Measurements from ENCODE around the gene PRKD1.
"Not testable (repeated sequence)": the region's sequence is repeated elsewhere in the genome, so short reads cannot be mapped to it uniquely, and the experiment has no call there.

Gene PRKD1

DNA sequence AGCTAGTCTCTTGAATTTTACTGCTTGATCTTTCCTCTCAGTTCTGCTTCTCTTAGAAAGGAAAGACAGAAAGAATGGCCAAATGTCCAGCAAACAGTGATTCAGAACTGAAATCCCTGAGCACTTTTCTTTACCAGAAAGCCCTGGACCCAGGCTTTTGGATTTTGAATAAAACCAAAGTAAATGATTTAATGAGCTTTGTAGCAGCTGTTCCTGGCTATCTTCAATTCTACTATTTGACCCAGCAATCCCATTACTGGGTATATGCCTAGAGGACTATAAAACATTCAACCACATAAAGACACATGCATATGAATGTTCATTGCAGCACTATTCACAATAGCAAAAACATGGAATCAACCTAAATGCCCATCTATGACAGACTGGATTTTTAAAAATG, 187.2 kb downstream of the PRKD1 start:
- no peak for DNase-seq (ENCODE audit: low spot score)

DNA sequence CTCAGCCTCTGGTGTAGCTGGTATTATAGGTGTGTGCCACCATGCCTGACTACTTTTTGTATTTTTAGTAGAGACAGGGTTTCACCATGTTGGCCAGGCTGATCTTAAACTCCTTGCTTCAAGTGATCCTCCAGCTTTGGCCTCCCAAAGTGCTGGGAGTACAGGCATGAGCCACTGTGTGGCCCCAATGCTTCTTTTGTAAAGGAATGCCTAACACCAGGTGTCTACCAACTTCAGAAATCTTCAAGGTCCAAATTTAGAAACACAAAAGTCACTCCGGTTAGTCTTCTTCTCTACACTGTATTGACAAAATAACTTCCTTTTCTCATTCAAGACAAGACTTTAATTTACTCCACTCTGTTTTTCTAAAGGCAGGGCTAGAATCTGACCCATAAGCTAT, 188.7 kb downstream of the PRKD1 start:
- DNase-seq (ENCODE audit: low spot score) = no peak

DNA sequence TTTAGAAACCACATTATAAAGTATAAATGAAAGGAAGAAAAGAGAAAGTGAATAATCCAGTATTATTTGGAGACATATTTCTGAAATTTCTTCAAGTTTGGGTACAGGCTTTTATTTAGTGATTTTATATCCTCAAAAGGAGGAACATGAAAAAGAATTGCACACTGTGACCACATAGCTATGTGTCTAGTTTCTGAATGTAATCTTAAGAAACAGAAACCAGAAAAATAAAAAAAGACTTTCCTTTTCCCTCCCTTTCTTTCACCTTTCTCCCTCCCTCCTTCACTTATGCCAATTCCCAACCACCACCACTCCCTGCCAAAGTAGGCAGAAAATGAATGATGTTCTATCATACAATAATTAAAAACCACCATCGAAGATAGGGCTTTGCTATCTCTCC, 189.6 kb downstream of the PRKD1 start:
- DNase-seq (ENCODE audit: low spot score) = no peak

DNA sequence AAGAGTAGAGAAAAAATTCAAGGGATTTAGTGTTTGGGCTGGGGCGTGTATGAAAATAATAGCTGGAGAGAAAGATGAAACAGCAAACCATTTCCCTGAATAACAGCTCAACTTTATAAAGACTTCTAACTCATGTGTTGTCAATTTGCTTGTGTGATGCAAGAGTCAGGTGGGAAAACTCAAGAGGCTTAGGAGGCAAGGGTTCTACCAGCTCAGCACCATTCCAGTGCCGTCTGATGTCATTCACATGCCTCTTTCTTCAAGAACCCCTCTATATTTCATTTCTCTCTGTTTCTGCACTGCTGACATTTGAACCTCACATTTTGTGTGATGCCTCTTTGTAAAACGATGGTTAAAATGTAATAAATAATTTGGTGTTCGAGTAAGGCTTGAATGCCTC, 192.2 kb downstream of the PRKD1 start:
- DNase-seq (ENCODE audit: low spot score) = no peak

DNA sequence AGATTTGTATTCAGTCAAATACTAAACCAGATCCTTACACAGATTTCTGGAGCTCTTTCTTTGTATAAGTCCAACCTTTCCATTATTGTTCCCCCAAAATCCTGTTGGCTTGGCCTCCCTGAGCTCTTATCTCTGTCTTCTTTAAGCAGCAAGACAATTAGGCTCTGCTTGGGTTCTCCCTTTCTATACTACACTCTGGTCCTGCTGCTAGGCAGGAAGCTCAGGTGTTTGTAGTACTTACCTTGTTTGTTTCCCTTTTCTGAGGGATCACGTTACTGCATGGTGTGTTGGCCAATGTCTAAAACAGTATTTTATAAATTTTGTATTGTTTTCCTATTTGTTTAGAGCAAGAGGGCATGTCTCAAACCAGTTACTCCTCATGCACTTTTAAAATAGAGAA, 192.9 kb downstream of the PRKD1 start:
- DNase-seq (ENCODE audit: low spot score) = no peak

DNA sequence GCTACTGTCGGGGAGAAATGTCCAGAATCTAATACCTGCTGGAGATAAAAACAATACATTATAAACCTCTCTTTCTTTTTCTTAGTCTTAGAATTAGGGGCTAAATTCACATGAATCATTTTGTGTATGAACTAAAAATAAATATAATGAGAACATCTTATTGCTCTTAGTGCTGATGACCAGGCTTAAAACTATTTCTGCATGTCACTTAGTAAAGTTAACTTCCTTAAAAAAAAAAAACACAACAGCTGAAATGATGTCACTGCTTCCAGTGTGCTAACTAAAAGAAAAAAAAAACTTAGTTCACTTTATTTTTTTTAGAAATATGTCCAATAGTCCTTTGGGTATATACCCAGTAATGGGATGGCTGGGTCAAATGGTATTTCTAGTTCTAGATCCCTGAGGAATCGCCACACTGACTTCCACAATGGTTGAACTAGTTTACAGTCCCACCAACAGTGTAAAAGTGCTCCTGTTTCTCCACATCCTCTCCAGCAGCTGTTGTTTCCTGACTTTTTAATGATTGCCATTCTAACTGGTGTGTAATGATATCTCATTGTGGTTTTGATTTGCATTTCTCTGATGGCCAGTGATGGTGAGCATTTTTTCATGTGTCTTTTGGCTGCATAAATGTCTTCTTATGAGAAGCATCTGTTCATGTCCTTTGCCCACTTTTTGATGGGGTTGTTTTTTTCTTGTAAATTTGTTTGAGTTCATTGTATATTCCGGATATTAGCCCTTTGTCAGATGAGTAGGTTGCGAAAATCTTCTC, 200.9 kb downstream of the PRKD1 start:
- DNase-seq (ENCODE audit: low spot score) = not testable (repeated sequence)

DNA sequence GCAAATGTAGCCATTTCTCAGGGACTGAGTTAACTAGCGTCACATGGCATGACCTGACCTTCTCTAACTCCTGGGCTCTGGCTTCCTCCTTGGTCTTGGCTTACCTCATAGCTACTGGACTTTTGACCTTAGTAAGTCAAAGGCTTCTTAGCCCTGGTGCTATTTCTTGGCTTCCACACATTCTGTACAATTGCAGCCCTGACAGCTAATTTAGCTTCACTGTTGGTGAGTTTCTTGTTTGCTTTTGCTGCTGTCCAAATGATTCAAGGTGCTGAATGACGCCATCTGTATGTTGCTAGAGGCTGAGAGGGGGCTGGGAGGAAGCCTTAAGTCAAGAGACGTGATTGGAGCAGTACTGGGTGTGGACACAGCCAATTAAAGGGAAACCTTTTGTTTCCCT, 202.7 kb downstream of the PRKD1 start:
- DNase-seq (ENCODE audit: low spot score) = no peak

DNA sequence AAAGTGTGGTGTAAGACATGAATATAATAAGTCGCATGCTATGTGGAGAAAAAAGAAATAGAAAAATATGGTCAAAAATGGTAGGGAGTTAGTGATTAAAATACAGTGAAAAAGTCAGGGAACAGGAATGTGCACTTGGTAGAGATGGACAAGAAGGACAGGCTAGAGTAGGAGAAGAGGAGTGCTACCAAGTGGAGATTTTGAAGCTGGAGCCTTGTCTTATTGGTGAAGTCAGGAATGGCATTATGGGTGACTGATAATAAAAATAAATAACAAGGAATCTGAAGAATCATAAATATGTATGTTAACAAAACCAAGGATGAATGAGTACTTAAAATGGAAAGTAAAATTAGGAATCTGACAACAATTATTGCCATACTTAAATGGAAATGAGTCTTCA, 204.8 kb downstream of the PRKD1 start:
- no peak for DNase-seq (ENCODE audit: low spot score)

DNA sequence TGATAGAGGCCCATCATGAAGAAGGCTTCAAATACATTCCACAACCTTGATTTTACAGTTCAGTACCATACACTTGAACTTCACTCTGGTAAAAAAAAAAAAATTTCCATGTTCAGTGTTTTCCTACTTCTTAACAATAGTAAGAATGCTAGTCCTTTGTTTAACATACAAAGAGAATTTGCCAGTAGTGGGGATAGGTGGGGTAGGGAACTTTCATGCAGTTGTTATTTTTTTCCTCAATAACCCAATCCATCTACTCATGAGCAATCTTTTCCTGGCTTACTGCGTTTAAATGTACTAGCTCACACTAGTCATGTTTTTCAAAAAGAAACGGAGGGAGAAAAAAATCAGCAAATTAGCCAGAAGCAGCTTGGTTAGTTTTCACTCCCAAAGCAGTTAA, 206.1 kb downstream of the PRKD1 start:
- DNase-seq (ENCODE audit: low spot score) = no peak

DNA sequence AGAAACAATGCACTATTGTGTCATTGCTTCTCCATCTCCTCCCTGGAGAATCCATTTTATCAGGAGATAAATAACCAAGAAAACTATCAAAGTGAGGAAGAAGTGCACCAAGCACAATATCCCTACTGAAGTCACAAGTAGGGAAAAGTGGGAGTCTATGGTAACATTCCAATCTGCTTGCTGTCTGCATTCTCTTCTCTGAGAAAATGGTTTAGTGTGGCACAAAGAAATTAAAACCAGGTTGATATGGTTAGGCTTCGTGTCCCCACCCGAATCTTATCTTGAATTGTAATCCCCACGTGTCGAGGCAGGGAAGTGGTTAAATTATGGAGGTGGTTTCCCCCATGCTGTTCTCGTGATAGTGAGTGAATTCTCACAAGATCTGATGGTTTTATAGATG, 209.7 kb downstream of the PRKD1 start:
- no peak for DNase-seq (ENCODE audit: low spot score)

DNA sequence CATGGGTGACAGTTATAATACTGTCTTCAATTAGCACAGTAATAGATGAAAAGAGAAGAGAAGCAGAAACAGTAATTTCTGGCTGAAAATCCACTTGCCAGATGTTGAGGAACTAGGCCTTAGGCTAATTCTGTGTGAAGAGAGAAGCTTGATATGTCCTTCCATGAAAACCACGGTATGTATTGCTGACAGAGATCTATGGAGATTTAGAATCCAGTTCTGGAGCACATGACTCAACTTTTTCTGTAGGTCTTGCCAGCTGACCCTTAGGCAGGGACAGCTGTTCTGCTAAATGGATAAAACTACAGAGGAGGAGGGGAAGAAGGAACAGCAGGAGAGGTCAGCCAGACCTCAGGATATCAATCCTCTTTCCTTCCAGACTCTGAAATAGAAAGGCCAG, 211.5 kb downstream of the PRKD1 start:
- DNase-seq (ENCODE audit: low spot score) = no peak

DNA sequence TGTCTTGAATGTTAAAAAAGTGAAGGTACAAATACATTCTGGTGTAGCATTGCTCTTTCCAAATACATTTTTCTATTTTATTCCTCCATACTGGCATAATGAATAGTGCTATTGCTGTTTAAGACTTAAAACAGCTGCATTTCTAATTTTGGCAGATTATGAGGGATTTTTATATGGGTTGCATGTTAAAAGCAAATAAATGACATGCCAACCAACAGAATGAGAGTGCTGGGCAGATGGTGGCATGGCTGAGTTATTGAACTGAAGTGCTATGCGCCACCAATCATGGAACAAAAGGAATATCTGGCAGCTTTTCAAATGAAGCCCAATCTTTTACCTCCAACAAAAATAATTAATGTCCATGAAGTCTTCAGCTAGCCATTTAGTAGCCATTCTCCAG, 215.0 kb downstream of the PRKD1 start:
- no peak for DNase-seq (ENCODE audit: low spot score)

DNA sequence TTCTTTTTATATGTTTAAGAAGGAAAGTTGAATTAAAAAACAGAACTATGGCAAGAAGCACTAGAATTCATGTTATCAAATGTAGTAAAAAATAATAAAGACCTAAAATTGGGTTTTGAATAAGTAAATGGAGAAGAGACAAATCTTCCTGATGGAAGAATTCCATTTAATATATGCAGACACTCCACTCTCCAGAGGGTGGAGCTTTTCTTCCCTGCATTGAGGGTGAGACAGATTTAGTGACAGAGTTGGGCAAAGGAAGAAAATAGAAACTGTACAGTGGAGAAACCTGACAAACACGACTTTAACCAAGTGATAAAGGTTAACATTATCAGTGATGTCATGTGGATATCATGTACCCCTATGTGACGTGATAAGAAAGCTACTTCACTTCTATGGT, 217.6 kb downstream of the PRKD1 start:
- DNase-seq (ENCODE audit: low spot score) = no peak

DNA sequence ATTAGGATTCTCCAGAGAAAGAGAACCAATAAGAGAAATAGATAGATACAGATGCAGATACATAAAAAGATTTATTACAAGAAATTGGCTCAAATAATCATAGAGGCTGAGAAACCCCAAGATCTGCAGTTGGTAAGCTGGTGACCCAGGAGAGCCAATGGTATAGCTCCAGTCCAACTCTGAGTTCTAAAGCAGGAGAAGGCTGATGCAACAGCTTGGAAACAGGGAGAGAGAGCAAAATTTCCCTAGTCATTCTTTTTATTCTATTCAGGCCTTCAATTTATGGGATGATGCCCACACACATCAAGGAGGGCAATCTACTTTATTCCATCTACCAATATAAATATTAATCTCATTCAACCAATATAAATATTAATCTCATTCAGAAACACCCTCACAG, 218.2 kb downstream of the PRKD1 start:
- DNase-seq (ENCODE audit: low spot score) = no peak

DNA sequence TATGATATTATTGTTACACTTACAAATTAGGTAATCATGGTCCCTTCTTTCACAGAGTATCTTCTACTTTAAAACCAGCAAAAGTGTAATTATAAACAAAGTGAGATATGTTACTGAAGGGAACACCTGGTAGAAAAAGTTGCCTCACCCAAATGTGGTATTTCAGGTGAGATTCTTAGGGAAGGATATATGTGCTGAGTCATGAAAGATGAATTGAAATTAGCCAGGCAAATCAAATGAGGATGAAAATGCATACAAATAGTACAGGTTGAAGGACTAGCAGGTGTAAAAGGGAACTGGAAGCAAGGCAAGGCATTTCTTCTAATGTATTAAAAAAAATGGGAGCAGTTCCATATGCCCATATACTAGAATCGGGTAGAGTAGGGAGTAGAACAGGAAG, 220.9 kb downstream of the PRKD1 start:
- DNase-seq (ENCODE audit: low spot score) = no peak

DNA sequence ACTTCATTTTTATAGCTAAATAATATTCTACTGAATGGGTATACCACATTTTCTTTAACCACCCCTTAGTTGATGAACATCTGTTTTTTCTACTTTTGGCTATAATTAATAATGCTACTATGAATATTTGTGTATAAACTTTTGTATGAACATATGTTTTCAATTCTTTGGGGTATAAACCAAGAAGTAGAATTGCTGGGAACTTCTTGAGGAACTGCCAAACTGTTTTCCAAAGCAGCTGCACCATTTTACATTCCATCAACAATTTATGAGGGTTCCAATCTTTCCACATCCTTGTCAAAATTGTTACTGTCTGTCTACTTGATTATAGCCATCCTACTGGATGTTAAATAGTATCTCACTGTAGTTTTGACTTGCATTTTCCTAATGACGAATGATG, 221.8 kb downstream of the PRKD1 start:
- DNase-seq (ENCODE audit: low spot score) = no peak

DNA sequence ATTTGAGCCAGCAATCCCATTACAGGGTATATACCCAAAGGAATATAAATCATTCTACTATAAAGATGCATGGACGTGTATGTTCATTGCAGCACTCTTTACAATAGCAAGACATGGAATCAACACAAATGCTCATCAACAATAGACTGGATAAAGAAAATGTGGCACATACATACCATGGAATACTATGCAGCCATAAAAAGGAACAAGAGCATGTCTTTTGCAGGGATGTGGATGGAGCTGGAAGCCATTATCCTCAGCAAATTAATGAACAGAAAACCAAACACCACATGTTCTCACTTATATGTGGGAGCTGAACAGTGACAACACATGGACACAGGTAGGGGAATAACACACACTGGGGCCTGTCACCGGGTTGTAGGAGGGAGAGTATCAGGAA, 238.1 kb downstream of the PRKD1 start:
- not testable (repeated sequence) for DNase-seq (ENCODE audit: low spot score)

DNA sequence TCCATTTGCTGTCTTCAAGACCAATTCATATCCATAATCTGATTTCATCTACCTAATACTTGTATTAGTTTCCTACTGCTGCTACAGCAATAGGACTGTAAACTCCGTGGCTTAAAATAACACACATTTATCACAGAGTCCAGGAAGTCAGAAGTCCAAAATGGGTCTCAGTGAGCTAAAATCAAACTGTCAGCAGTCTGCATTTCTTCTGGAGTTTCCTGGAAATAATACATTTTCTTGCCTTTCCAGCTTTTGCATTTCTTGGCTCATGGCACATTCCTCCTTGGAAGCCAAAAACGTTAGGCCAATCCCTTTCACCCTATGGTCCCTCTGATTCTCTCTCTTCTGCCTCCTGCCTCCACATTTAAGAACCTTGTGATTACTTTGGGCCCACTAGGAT, 239.8 kb downstream of the PRKD1 start:
- no peak for DNase-seq (ENCODE audit: low spot score)

DNA sequence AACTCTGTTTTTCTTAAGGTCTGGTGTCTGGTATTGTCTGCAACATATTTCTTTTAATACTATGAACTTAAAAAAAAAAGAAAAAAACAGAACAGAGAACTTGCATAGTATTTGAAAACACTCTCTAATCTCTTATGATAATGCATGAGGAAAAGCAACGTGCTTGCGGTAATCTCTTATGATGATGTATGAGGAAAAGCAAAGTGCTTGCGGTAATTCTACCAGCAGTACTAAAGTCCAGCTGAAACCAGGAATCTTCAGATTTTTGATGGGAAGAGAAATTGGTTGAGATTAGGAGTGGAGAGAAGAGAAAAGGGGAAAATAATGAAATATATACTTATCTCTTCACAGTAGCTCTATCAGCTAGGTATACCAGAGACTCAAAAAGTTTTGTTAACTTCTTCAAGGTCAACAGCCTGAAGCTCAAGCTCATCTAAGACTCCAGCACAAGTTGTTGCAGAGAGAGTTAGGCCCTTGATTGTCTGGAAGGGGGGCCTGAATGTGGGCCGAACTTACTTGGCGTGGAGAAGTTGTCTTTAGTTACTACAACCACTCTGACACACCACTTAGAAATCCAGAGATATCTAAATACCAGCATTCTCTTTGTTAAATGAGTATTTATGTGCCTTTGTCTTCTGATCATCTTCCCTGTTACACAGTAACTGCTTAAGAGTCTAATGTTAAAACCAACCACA, 240.4 kb downstream of the PRKD1 start:
- DNase-seq (ENCODE audit: low spot score) = no peak

DNA sequence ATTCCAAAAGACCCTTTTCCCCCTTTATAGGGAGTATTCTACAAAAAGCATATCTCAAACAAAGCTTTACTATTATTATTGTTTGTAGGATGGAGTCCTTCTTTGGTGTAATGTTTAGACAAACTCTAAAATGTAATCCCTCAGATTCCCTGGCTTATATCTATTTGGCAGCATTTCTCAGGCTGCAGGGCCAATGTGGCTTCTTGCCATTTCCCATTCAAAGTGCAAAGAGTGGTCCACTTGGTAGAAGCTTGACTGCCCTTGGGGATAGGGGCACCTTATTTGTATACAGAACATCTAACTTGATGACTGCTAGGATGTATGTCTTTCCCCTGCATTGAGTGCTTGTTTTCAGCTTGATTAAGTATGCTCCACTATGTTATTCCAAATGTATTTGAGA, 242.7 kb downstream of the PRKD1 start:
- no peak for DNase-seq (ENCODE audit: low spot score)

DNA sequence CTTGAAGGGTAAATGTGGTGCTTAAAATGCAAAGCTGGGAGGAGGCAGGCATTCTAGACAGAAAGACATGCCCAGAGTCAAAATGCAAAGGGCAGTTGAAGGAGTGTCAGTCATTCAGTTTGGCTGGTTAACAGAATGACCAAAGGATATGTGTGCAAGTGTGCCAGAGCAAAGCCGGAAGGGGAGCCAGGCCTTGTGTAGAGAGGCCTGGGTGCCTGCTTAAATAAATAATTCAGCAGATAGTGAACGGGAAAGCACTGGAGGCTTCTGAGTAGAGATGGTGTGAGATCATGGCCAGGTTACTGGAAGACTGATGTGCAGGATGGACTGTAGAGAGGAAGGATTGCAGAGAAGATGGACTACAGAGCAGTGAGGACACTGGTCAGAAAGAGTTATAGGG, 244.9 kb downstream of the PRKD1 start:
- no peak for DNase-seq (ENCODE audit: low spot score)

DNA sequence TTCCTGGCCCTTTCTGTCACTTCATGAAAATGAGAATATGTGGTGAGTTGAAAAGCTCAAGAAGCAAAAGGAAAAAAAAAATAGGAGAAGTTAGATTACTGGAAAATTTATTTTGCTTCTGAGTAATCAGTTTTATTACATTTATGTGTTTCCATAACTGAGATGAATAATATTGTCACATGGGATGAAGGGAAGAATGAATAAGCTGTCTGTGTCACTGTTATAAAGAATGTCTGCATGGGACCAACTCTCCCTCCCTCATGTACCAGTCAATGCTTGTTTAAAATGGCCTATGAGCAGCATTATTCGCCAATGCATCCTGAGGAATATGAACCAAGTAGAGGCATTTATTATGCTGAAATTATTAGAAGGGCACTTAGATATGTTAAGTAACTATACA, 246.3 kb downstream of the PRKD1 start:
- DNase-seq (ENCODE audit: low spot score) = no peak

DNA sequence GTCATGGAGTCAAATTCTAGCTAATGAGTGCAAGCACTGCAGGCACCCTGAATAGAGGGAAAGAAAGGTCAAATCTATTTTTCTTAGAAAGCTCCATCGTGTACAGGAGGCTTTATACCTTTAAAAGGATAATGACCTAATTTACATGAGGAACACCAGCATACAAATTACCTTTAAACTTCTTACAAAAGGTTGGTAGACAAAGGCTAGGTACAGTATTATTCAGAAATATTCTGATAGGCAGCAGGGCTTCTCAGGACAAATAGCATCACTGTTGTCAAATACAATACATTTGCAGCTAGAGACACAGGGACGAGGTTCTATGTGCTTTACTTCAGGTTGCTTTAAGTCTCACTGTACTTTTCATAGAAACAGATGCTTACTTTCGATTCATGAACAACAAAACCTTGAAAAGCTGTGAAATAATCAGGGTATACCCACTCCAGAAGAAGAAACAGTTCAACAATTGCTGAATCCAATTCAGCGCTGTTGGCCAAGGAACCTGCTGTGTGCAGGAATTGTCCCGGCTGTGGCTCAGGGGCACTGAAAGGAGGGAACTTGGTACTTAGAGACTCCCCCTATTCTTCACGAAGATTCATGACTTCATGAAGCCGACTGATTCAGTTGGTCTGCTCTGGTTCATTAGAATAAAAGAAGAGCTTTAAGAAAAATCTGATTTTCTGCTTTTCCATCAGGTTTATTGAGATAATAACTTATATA, 252.9 kb downstream of the PRKD1 start:
- no peak for DNase-seq (ENCODE audit: low spot score)
